Activated T-cell treated with anti-CD3 and anti-CD28 coated beads, Interleukin-2, amount 50 U/mL, for 1 hour (primary cell): ENCODE data around the gene GABRA5.
"Not testable (repeated sequence)": the region's sequence is repeated elsewhere in the genome, so short reads cannot be mapped to it uniquely, and the experiment has no call there.

Experiments used
- DNase-seq: peaks from one replicate; pipeline ENCODE4 v3.0.0-alpha.2; 2020

GABRA5 gene

DNA sequence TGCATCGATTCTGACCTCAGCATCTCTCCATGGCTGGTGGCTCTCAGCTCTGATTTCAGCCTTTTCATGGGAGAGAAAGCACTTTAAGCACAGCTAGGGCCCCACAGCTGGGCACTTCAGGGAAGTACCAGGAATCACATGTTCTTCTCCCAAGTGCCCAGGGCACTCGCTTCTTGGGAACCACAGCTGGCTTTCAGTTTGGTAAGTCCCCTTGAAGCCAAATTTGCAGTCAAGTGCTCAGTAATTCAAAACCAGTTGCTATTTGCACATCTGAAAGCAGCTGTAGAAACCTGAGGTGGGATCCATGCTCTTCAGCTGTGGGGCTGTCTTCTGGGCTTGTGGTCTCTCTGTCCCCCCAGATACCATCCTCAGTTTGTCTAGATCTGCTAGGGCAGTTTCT lies 12.8 kb downstream of the GABRA5 start:
- DNase-seq: no peak

DNA sequence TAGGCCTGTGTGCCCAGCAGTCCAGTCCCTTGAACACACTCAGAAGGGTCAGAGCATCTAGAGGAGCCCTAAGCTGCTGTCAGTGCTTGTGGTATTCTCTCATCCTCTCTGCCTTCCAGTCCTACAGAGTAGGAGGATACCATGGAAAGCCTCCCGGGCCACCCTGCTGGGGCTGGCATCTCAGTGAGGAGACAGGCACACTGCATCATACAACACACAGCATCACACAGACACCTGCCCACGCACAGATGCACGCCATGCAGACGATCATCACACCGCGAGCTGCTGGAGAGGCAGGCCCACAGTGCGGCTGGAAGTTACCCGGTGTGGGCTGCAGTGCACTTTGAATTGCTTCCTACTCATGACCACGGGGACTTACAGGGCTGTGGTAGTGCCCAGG lies 15.2 kb downstream of the GABRA5 start:
- DNase-seq: no peak

DNA sequence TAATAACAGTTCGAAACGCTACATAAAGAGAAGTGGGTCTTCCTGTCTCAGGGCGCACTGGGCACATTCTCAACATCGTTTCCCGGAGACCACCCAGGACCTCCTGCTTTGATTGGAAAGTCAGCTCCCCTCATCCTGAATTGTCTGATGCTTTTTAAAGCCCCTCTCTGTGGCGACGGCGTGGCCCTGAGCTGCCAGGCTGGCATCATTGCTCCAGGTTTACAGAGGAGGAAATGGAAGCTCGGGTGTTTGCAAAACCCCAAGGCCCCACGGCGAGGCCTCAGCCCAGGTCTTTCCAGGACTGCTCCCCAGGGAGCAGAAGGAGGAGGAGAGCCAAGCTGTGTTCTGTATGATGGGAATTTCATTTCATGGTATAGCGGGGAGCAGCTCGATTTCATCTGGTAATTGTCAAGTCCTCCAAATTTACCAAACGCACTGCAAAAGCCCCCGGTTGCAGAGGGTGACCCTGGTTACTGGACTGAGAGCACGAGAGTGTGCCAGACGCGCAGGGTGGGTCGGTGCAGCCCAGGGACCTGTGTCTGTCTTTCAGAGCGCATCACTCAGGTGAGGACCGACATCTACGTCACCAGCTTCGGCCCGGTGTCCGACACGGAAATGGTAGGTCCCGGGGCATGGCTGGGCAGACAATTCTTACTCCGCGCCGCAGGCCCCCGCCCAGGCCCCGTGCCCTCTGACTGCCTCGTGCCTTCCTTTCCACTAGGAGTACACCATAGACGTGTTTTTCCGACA lies 15.9 kb downstream of the GABRA5 start:
- no peak for DNase-seq

DNA sequence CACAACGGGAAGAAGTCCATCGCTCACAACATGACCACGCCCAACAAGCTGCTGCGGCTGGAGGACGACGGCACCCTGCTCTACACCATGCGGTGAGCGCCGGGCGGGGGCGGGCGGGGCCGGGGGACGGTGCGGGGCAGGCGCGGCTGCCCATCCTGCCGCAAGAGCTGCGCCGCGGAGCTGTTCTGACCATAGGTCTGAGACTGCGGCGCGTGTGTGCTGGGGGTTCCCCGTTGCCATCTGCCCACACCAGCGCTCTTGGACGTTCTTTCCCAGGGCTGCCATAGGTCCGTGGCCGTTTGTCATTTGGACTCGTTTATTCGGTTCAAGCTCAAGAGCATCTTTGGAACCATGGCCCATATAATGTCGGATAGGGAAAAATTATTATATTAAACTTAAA lies 16.6 kb downstream of the GABRA5 start:
- no peak for DNase-seq

DNA sequence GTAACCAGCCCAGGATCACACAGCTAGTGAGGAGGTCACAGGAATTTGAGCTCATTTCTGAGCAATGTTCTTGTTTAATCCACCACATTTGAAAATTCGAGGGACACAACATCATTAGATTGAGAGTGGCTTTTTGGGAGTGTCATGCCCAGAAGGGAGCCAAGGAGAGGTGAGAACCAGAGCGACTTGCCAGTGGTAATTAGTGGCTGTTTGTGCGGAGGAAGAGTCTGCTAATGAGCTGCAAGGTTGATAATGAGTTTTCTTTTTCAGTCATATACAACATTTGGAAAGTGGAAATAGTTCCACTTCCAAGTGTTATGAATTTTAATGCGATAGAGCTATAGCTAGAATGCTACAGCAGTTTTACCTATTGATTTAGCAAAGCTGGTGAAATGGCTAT lies 19.7 kb downstream of the GABRA5 start:
- no peak for DNase-seq

DNA sequence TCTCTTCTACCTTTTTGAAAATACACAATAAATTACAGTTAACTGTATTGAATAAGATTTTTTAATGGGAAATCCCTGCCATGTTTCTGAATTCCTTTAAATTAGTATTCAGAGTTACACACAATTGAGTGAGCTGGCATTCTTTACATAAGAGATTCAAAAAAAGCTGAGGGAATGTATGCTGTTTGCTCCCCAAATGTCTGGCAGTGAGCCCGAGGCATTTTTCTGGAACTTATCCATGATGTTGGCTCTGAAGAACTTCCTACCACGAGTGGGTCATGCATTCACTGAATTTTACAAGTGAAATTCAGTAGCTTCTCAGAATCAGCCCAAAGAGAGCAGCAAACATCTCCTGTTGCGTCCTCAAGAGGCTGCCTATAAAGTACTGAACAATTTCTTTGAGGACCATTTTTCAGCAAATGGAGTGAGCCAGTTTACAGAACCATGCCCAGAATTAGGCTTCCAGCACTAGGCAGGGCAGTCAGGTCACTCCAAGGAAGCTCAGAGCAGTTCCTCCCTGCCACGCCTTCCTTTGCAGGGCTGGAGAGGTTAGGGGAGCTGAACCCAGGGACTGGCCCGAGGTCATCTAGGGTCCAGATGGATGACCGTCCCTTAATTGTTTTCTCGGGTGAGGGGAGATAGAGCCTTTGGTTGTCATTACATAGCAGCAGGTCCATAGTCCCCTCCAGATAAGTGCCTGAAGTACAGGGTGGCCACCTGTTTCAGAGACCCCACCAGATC lies 21.2 kb downstream of the GABRA5 start:
- no peak for DNase-seq

DNA sequence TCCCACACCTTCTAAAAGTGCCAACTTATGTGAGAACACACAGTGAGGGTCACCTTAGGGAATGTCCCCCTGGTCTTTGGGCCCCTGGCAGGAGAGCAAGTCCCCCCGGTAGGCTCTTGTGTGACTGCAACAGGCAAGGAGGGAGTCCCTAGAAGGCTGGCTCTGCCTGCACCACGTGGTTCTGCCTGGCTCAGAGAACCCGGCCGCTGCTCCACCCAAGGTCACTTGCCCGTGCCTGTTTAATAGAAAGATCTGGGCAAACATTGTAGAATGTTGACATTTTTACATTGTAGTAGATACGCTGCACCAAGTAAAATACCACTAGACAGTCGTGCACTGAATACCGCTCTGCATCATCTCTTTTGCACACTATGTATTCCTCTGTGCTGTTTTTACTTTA lies 21.9 kb downstream of the GABRA5 start:
- DNase-seq: no peak

DNA sequence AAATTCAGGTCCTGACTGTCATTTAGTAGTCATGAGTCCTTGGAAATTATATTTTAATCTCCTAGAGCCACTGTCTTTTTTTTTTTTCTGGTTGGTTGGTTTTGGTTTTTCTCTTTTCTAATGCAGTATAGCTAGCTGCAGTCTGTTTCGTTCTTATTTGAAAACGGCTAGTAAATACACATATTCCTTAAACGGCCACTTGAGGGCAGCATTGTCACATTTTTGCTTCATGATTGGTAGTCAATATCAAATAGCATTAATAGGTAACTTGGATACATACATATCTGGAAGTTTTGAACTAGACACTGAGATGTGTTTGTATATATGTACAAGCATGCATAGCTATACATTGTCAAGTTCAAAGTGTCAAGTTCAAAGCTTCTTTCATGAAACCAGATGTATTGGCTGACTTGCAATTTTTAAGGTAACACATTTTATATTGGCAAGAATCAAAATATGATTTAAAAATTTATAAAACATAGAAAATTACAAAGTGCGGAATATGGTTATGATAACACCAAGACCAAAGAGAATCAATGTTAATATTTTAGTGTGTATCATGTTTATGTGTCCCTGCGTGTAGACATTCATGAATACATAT lies 22.5 kb downstream of the GABRA5 start:
- DNase-seq: no peak

DNA sequence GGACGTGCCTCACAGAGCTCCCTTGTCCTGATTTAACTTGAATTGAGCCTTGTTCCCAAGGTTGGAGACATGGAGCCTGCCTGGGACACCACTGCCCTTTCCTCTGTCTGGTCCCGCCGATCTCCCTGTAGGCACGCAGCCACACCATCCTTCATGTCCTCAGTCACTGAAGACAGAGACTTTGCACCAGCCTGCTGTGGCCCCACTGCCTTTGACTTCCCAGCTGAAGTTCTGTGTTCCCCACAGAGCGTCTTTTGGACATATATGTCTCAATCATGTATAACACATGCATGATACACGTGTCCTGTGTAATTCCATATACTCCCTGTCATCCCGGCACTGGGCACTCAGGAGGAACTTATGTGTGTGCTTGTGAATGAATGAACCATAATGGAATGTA lies 23.6 kb downstream of the GABRA5 start:
- DNase-seq: no peak

DNA sequence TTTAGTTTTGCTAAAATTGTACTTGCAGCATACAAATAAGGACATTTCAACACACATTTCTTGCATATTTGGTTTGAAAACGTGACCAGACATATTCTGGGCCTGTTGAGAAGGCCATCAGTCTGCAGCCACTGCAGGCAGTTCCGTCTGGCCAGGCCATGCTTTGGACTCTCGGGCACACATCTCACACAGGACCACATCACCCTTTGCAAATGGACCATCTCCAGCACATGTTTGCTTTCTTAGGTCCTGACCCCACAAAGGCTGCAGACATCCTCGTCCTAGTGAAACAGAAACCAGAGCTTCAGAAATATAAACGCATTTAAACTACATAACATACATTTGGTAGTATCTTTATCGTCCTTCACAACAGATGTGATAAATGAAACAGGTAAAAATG lies 24.1 kb downstream of the GABRA5 start:
- no peak for DNase-seq

DNA sequence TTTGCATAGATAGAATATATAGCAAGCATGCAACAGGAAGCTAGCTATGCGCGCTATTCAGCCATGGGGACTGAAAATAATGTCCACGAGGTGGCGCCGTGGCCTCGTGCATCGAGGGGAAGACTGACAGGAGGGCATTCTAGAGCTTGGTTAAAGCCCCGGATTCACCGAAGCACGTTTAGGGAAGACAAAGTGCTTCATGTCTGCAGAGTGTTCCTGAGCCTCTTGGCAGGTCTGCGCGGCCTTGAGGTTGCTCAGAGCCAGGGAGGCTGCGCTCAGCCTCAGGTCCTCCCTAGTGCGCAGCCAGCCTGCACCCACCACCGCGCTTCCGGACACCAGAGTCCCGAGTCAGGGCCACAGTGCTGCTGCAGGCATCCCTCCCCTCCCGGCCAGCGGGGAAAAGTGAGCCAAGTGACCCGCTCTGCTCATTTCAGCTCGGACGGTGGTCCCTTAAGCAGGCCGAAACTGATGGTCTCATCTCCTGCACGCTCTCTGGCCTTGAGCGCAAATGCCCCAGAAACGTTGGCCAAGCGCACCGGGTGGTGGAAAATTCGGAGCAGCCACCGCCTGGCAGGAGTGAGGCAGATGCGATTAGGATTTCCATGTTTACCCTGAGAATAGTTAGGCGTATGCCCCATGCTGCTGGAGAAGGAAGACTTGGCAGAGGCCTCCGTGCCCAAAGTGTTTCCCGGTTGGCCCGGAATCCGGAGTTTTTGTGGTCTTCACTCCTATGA lies 24.8 kb downstream of the GABRA5 start:
- no peak for DNase-seq

DNA sequence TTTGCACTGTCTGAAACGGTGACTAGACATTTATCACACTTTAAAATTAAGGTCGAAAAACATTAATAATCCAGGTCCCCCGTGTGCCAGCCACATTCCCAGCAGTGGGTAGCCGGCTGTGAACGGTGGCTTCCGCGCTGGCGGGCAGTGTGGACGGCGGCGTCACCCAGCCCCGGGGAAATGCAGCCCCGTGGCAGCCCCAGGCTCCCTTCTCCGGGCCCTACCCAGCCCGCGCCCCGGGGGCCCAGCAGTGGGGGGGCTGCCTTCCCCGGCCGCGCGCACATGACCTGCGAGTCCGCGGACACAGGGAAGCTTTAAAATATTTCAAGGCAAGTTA lies 25.3 kb downstream of the GABRA5 start:
- no peak for DNase-seq

DNA sequence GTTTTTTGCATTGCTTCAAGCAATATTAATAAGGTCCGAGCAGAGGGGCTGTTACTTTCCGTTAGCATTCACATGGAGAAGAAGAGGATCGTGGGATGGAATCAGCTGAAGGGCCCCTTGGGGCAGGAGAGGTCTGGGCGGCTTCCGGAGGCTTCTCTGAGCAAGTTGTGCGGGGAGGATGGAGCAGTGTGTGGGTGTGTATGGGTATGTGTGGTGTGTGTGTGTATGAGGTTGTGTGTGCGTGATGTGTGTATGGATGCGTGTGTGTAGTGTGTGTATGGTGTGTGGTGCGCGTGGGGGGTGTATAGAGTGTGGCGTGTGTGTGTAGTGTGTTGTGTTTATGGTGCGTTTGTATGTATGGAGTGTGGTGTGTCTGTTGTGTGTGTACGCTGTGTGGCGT lies 25.8 kb downstream of the GABRA5 start:
- no peak for DNase-seq

DNA sequence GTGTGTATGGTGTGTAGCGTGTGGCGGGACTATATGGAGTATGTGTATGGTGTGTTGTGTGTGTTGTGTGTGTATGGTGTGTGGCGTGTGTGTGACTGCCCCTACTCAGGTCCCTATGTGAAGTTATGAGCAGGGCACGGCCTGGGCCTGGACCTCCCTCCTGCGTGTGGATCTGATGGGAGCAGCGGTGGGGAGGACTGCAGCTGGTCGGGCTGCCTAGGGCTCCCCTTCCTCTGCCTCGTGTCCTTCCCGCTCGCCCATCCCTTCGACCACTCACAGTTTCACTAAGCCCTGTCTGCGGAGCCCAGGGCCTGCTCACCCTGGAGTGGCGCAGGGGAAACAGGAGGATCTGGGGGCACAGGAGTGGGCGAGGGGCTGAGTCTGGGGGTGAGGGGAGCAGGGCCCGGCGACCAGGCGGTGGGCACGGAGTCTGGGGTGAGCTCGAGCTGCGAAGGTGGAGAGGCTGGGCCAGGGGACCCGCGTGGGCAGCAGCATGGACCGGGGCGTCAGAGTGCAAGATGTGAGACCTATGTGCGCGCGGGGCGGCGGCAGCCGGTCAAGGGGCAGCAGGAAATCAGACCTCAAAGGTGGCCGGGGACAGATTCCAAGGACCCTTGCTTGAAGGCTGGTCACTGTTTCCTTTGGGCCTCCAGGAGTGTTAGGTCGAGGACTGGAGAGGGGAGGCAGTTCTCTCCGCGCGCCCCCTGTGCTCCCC lies 26.6 kb downstream of the GABRA5 start:
- no peak for DNase-seq

DNA sequence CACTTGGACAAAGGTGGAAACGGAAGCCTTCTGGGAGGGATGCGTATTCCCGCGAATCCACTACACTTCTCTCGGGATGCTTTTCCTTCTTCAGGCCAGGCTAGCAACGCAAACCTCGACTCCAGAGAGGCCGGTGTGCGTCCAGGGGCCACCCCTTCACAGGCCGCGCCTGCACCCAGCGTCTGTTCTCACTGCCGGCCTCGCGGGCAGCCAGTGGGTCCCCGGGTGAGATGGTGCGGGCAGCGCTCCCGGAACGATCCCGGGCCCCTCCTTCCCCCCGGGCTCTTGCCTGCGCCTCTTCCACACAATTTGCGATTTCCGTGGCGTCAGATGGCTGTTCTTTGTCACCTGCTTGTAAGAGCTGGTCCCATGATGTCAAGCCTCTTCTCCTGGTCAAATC lies 27.3 kb downstream of the GABRA5 start:
- DNase-seq: no peak

DNA sequence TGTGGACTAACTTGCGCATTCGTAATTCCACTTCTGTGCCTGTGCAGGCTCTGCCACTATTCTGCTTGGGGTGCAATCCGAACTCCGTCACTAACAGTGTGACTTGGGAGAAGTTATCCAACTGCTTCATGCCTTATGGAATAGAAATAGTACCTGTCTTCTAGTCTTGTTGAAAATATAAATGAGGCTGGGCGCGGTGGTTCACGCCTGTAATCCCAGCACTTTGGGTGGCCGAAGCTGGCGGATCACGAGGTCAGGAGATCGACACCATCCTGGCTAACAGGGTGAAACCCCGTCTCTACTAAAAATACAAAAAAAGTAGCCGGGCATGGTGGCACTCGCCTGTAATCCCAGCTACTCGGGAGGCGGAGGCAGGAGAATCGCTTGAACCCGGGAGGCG lies 28.5 kb downstream of the GABRA5 start:
- not testable (repeated sequence) for DNase-seq

DNA sequence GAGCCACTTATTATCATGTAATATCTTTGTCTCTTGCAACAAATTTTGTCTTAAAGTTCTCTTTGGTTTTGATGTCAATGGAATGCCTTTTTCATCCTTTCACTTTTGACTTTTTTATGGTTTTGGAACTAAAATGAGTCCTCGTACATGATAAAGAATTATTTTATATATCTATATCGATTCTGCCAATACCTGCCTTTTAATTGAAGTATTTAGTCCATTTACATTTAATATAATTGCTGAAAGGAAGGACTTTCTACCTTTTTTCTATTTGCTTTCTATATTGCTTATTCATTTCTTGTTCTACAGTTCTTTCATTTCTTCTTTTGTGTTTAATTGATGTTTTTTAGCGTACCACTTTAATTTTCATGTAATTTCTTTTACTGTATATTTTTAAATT lies 32.8 kb downstream of the GABRA5 start:
- no peak for DNase-seq

DNA sequence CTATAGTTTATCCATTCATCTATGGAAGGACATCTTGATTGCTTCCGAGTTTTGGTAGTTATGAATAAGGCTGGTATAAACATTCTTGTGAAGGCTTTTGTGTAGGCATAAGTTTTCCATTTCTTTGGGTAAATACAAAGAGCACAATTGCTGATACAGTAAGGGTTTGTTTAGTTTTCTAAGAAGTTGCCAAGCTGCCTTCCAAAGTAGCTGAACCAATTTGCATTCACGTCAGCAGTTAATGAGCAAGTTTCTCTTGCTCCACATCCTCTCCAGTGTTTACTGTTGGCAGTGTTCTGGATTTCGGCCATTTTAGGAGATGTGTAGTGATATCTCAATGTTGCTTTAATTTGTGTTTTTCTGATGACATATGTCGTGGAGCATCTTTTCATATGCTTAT lies 34.2 kb downstream of the GABRA5 start:
- no peak for DNase-seq

DNA sequence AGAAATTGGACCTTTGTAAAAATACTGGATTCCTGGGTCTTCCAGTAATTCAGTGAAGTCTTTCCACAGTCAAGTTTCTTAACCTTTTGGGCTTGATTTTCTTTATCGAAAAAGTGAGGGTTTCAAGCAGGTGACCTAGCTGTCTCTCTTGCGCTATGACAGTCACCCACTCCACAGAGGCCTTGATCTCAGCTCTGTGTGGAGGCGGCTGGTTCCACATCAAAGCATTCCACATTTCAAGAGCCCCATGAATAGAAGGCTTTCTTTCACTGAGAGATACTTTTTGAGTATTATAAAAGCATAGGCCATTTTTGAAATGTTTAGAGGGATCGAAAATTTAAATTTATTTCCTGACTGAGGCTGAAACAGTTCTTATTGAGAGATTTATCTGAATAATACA lies 43.9 kb downstream of the GABRA5 start:
- no peak for DNase-seq

DNA sequence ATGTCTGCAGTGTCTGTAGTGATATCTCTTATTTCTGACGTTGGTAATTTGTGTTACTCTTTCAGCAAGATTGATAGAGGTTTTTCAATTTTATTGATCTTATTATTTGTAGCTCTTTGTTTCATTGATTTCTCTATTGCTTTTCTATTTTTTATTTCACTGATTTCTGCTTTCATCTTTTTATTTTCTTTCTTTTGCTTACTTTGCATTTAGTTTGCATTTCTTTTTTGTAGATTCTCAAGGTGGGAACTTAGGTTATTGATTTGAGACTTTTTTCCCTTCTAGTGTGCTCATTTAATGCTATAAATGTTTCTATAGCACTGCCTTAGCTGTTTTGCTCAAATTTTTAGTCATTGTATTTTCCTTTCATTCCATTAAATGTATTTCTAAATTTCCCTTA lies 54.6 kb downstream of the GABRA5 start:
- DNase-seq: no peak

DNA sequence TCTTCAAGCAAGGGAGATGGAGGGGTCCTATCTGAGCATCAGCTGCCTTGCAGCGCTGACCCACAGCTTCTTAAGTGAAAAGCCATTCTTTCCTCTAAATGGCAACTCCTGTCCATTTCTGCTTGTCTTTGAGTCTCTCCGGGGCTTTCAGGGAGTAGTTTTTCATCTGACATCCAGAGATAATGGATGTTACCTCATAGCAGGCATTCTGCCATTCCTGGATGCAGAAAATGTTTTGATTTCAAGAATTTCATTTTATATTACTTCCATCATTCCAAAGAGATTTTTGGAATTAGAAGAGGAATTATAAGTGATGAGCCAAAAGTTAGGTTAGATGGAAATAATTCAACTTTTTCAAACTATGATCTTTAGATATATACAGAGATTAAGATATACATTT lies 59.2 kb downstream of the GABRA5 start:
- DNase-seq: no peak

DNA sequence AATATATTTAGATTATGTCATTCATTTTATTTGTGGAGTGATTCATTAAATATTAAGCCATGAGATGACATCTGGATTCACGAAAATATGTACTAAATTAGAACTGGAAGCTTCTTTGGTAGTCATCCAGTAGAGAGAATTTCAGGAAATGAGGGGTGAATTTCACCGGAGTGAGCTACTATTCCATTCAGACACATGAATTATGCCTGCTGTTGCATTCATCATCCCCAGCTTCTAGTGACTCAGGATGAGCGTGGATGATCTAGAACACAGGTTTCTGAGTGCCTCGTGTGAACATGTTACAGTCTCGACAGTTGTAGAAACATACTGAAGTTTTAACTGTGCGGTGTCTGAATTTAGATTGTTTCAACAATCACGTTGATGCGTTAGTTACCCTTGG lies 61.2 kb downstream of the GABRA5 start:
- DNase-seq: no peak

DNA sequence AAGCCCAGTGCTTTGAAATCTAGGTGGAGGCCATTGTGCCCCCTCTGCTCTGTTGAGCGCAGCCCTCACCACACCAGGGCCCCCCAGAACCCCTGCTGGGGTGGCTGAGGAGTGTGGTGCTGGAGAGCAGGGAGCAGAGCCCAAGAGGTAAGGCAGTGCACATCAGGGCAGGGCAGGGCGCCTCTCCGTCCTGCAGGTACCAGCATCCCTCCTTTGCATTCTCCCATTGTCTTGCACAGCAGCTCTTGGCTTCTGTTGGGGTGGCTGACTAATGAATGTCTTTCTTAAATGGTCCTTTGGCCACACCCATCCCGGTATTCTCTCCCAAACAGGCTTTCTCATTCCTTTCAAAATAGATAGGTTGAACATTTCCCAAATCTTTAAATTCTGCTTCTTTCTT lies 62.7 kb downstream of the GABRA5 start:
- no peak for DNase-seq
